KBM-7 (cell line): ENCODE results near the gene DCT.
"Not testable (repeated sequence)": the region's sequence is repeated elsewhere in the genome, so short reads cannot be mapped to it uniquely, and the experiment has no call there.

ENCODE experiments used
- DNase-seq: peaks from one replicate; pipeline ENCODE4 v3.0.0-alpha.2; 2015
- in situ Hi-C: fragments of 300-500 bp; cut with MboI; formaldehyde crosslinking; loops from 2 replicates; pipeline ENCODE4 v1.14.3; 2020; ENCODE audit warnings: low sequenced_read_pairs, low pct_unique_long_range_greater_than_20kb, mixed read lengths

Gene DCT

GRCh38 chr13:94479616-94480015 lies at the start of gene DCT:
TSS of gene DCT (minus strand) at chr13:94479682. CDS start at chr13:94479255, 427 bp downstream.
- in situ Hi-C loops = no loop called here
- no peak for DNase-seq

DNA sequence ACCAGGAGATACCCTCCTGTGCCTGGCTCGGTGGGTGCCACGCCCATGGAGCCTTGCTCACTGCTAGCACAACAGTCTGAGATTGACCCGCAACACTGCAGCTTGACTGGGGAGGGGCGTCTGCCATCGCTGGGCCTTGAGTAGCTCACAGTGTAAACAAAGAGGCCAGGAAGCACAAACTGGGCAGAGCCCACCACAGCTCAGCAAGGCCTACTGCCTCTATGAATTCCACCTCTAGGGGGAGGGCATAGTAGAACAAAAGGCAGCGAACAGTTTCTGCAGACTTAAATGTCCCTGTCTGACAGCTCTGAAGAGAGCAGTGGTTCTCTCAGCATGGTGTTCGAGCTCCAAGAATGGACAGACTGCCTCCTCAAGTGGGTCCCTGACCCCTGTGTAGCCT lies 47.5 kb upstream of the DCT start:
- in situ Hi-C loops, DNase-seq: not testable (repeated sequence)

DNA sequence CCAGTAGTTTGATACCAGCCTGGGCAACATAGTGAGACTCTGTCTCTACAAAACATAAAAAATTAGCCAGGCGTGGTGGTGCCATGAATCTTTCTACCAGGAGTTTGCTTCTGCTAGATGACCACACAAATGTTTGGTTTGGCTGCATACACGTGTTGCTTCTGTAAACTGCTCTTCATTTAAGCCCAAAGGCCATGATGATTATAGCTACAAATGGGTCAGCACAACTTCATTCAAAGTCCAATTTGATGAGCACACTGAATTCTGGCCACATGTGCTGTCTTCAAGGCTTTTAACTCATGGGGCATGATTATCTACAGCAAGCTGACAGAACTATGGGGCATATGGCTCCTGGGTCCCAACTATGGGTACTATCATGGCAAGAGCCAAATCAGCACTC lies 46.3 kb upstream of the DCT start:
- in situ Hi-C loops = no loop called here

DNA sequence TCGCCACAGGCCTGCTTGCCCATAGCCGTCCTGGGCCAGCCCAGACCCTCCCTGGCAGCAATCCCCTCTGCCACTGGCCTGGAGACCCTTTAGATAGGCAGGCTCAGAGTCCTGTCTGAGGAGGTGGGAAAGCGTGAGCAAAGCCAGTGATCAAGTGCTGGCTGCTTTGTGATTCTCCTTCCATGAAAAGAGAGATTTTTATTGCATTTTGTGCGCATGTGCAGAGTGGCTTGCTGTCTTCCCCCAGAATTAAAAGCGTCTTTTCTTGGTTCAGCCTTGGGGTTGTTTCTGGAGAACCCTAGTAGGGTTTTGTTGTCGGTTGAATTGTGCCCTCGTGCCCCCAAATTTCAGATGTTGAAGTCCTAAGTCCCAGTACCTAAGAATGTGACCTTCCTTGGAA lies 44.9 kb upstream of the DCT start:
- DNase-seq = no peak
- in situ Hi-C loops = no loop called here

More for the DNA sequence above, 46.3 kb upstream of the DCT start:
- DNase-seq = no peak

- DNase-seq = no peak
- in situ Hi-C loops = no loop called here
Observed at GRCh38 chr13:94520001-94520400, 40.5 kb upstream of the DCT start.

GRCh38 chr13:94516456-94516855 lies 37.0 kb upstream of the DCT start:
- DNase-seq = no peak

GRCh38 chr13:94515911-94516310 lies 36.4 kb upstream of the DCT start:
- in situ Hi-C loops = no loop called here
- DNase-seq = no peak

More at GRCh38 chr13:94516456-94516855, 37.0 kb upstream of the DCT start:
- in situ Hi-C loops = no loop called here

DNA sequence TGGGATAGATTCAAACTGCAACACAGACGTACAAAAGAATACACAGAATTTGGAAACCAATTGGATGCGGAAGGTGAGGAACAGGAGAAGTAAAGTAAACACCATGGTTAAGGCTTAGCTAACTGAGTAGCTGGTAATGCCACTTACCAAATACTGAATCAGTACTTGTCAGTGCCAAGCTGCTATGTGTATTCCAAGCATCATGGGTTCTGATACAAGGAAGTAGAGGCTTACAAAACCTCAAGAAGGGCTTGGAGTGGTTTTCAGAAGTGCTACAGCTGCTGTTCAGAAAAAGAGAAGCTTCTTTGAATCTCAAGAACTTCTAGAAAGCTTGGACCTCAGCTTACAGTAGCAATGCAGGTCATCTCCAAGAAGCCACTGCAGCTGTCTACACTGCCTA lies 35.9 kb upstream of the DCT start:
- in situ Hi-C loops = no loop called here
- DNase-seq = no peak

DNA sequence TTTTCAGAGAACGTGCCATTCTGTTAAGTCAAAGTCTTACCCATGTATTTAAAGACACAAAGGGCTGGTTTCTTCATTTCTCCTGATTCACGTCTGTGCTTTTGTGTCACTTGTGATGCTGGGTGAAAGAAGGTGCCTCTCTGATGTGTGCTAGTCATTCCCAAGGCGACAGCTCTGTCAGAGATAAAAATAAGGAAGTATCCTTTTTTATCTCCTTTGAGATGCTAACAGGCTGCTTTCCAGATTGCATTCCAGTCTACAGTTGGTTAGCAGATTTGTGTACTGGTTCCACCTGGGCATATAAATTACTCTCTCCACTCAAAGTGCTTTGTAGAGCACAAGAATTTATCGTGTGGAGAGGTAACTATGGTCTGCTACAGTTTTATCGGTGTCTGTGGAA lies 33.5 kb upstream of the DCT start:
- in situ Hi-C loops = no loop called here
- peak; percentile 4 for DNase-seq

DNA sequence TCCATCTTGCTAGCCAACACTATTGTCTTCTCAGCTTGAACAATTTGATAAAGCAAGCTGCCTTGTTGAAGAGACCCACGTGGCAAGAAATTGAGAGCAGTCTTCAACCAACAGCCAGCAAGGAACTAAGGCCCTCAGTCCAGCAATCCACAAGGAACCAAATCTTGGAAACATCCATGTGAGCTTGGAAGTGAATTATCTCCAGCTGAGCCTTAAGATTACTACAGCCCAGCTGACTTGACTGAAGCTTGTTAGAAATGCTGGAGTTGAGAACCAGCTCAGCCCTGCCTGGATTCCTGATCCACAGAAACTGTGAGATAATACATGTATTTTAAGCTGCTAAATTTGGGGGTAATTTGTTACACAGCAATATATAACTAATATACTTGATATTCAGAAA lies 26.2 kb upstream of the DCT start:
- in situ Hi-C loops = no loop called here
- DNase-seq = no peak

DNA sequence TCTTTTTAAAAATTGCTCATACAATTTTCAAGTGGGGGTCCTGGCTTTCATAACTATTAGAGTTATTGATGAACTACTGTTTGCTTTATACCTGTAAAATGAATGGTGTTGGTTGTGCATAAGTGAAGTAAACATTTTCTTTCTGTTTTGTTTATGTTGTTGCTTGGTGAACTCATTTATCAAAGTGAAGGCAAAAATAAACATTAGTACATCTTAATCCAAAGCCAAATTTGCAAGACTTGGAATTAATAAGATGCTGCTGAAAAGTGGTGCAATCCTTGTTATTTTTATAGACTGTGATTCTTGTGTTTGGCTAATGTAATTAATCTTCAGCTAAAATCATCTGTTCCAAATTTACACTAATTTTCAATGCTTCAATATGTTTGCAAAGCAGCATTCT lies 24.4 kb upstream of the DCT start:
- no peak for DNase-seq
- in situ Hi-C loops = no loop called here

GRCh38 chr13:94498831-94499230 lies 19.3 kb upstream of the DCT start:
- DNase-seq, in situ Hi-C loops: not testable (repeated sequence)

DNA sequence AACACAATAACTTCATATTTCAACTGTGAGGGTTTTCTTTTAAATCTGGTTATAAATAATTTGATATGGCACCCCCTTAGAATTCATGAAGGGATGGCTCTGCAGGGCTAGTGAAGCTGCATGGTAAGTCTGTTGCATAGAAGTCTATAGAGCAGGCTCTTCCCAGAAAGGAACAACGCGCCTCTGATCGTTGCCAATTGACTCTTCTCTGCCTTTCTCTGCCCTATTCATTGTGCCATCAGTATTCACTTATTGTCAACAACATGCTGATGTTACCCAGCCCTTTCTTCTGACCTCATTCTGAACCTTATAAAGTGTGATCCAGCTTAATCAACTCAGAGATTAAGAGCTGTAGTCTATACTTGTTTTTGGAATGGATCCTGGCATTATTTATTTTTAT lies 16.3 kb upstream of the DCT start:
- DNase-seq = no peak
- in situ Hi-C loops = no loop called here

DNA sequence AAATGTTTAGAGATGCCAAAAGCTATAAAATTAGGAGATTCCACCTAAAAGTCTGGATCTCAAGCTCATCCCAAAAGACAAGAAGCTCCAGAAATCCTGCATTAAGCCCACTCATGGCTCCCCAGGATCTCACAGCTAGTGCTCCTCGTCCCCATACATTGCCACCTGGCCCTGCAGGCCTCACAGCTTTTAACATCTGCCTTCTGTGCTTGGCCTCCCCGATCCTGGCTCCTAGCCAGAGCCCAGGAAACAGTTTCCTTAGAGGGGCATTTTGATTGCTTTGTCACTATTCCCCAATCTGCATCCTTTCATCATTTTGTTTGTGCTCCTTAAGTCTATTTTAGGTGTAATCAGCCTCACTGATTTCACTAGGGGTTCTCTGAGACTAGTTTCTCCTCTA lies 14.5 kb upstream of the DCT start:
- in situ Hi-C loops = no loop called here

GRCh38 chr13:94487043-94487442 lies 7.6 kb upstream of the DCT start:
- in situ Hi-C loops = no loop called here

More for the DNA sequence above, 14.5 kb upstream of the DCT start:
- no peak for DNase-seq

DNA sequence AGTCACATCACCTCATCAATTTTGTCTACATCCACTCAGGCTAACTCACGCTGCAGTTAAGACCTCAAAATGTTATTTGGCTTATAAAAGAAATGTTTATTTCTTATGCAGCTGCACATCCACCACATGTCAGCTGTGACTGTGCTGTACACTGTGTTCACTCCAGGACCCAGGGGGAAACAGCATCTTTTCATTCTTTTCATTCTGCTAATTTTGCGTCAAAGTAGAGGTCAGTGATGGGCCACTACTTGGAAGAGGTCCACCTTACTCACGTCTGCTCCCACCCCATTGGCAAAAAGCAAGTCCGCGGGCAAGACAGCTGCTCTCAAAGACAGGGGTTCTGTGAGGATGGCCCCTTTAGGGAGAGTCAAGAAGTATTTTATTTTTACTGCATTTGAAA lies 4.5 kb upstream of the DCT start:
- in situ Hi-C loops = no loop called here
- no peak for DNase-seq

More at GRCh38 chr13:94487043-94487442, 7.6 kb upstream of the DCT start:
- DNase-seq = no peak

DNA sequence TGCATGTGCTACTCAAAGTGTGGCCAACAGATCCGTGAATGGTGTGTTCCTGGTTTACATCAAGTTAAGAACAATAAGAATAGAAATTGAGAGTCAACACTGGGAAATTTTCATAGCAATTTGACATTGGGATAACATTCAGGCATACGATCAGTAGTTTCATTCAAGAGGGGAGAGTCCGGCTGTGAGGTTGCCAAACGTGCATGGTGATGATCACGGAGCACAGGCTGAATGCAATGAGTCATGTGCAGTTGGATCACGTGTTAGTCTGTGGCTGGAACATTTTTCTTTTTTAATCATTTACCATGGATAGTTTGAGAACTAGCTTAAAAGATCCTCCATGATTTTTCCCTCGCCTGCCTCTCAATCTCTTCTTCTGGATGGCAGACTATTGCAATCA lies 2.5 kb upstream of the DCT start:
- in situ Hi-C loops = no loop called here
- no peak for DNase-seq

DNA sequence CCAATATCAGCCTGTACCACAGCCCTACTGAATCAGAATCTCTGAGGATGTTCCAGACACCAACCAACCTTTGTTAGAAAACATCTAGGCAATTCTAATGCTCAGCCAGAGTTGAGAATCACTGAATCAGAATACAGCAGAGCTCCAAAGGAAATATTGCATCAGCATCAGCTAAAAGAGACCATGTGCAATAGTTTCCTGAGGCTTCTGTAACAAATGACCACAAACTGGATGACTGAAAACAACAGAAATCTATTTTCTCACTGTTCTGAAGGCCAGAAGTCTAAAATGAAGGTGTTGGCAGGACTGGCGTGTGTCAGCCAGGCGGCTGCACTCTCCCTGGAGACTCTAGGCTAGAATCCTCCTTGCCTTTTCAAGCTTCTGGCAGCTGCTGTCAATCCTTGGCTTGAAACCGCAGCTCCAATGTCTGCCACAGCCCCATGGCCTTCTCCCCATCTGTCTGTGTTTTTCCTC lies 1.2 kb upstream of the DCT start:
- in situ Hi-C loops = no loop called here
- no peak for DNase-seq

- in situ Hi-C loops = no loop called here
- no peak for DNase-seq
Observed at GRCh38 chr13:94478913-94479312, 569 bp downstream of the DCT start.

DNA sequence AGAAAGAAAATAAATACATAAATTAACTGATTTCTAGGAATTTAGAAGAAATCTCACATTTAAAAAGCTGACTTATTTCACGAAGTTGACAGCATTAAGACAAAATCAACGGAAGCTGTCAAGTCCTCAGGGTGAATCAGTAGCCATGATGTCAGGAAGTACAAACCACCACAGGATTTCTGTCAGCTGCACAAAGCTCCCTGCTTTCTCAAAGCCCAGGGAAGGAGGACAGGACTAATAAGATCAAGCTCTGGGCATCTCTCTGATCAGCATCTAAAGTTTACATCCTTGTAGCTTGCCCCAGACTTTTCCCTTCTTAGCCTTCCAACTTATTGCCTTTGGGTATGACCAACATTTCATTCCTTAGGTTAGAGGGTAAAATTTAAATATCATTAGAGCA lies 9.4 kb downstream of the DCT start:
- DNase-seq = no peak
- in situ Hi-C loops = no loop called here

GRCh38 chr13:94464771-94465170 lies 14.7 kb downstream of the DCT start:
- in situ Hi-C loops = no loop called here
- no peak for DNase-seq

- DNase-seq = no peak
- in situ Hi-C loops = no loop called here
Observed at GRCh38 chr13:94462670-94463069, 16.8 kb downstream of the DCT start.
